Sigmoid colon (tissue), 7 donors: Measurements from ENCODE around the gene SPATA13. TPM values are rescaled to one million over a fixed set of nuclear protein-coding genes. Genes with fewer than 3 reads are reported as not detected.

ENCODE experiments used
- DNase-seq: peaks from one replicate; pipeline ENCODE4 v3.0.0-alpha.2; 2019
- H3K27ac ChIP-seq, 4 donors: fragments of 200-600 bp; sonication (generic); one replicate each; pipeline ENCODE4 v1.5.1; 2016 to 2019; ENCODE audit warnings: mild to moderate bottlenecking in 1 of 4
- H3K27me3 ChIP-seq, 3 donors: fragments of 200-600 bp; sonication (generic); one replicate each; pipeline ENCODE4 v1.5.1; 2019; ENCODE audit warnings: mild to moderate bottlenecking in 1 of 3
- H3K36me3 ChIP-seq, 4 donors: fragments of 200-600 bp; sonication (generic); one replicate each; pipeline ENCODE4 v1.5.1; 2016 to 2019
- H3K4me1 ChIP-seq, 4 donors: fragments of 200-600 bp; sonication (generic); one replicate each; pipeline ENCODE4 v1.5.1; 2017 to 2019
- H3K4me3 ChIP-seq, 4 donors: fragments of 200-600 bp; sonication (generic); one replicate each; pipeline ENCODE4 v1.5.1; 2017 to 2019; ENCODE audit warnings: mild to moderate bottlenecking in 2 of 4, moderate library complexity in 1 of 4
- H3K9me3 ChIP-seq, 4 donors: fragments of 200-600 bp in 3 of 4; sonication (generic) in 3 of 4; one replicate each; pipeline versions ENCODE4 v1.5.1 to v1.6.1; 2013 to 2019
- CTCF ChIP-seq, 4 experiments: fragments of 450-650 bp in 3 of 4; fragments of 200-600 bp in 1 of 4; IDR thresholded peaks; one replicate each; pipeline ENCODE4 v1.5.1; 2016 to 2019; ENCODE audit warnings: antibody characterized with exemption in 4 of 4, mild to moderate bottlenecking in 3 of 4, moderate library complexity in 2 of 4
- EP300 ChIP-seq, 4 donors: sonication (generic); formaldehyde crosslinking; IDR thresholded peaks; one replicate each; pipeline ENCODE4 v1.6.1; 2017; ENCODE audit warnings: antibody characterized with exemption in 4 of 4
- POLR2A ChIP-seq, 2 donors: fragments of 450-650 bp; IDR thresholded peaks; one replicate each; pipeline ENCODE4 v1.6.1; 2016; ENCODE audit warnings: antibody characterized with exemption in 2 of 2, mild to moderate bottlenecking in 2 of 2, moderate library complexity in 2 of 2
- POLR2AphosphoS5 ChIP-seq, 4 donors: sonication (generic); formaldehyde crosslinking; IDR thresholded peaks; one replicate each; pipeline ENCODE4 v1.6.1; 2017; ENCODE audit warnings: antibody characterized with exemption in 4 of 4
- WGBS, 2 donors: extraction: QIAGEN DNeasy Blood & Tissue Kit; methylation state at CpG; one replicate each; pipeline ENCODE4 v1.1.7; 2013; 5-methylcytosine and 5-hydroxymethylcytosine counted together
- intact Hi-C: fragments of 100-400 bp; cut with DNase I; formaldehyde crosslinking; loops from one replicate; pipeline ENCODE4 v1.15.1; 2023
- polyA plus RNA-seq, 3 donors: library from polyadenylated mRNA; stranded (reverse); fragments of 200-250 nt; gene quantifications; one replicate each; pipeline ENCODE4 v1.2.3, GENCODE V29; 2013
- total RNA-seq, 4 donors: library from RNA; depleted of rRNA; stranded (reverse); fragments of >200 nt; gene quantifications; one replicate each; pipeline ENCODE4 v1.1.0, GENCODE V29; 2016
- donor health status: healthy with polysubstance abuse.
- donor health status: Bipolar disorder and iron deficiency.
- donor health status: healthy.

Gene SPATA13
- total and polyA plus RNA-seq, 7 donors, result 15.6 to 29.4 (median 18.1) TPM

- Histone ChIP-seq H3K9me3 (no peaks in the 10 kb centered on the region), H3K4me1 (peaks cover 0 to 7% (median 0%) of the 10 kb centered on the region in 4 donors), H3K27me3 (no peaks in the 10 kb centered on the region), H3K4me3 (no peak overlapping the region), H3K36me3 (no peaks in the 10 kb centered on the region), H3K27ac (no peak overlapping the region)
- no peak for TF ChIP-seq POLR2A (IDR thresholded peaks at IDR 0.05)
- no peak for TF ChIP-seq POLR2AphosphoS5 (IDR thresholded peaks at IDR 0.05)
- intact Hi-C loops, result no loop called here
- no peak for DNase-seq
- 34 to 82% methylated on average over 3 of the region's 3 CpGs for WGBS, 2 donors
These were observed 22.2 kb downstream of the SPATA13 start for GRCh38 chr13:24182703-24183081.

- DNase-seq, result no peak
- no peak overlapping the region for H3K27ac ChIP-seq
- H3K4me1 ChIP-seq, result peaks cover 0 to 7% (median 0%) of the 10 kb centered on the region in 4 donors
- intact Hi-C loops, result no loop called here
- H3K36me3 ChIP-seq, result no peaks in the 10 kb centered on the region
- no peak for TF ChIP-seq EP300 (IDR thresholded peaks at IDR 0.05)
- no peak for TF ChIP-seq POLR2AphosphoS5 (IDR thresholded peaks at IDR 0.05)
- TF ChIP-seq POLR2A (IDR thresholded peaks at IDR 0.05), result no peak
- no peak for TF ChIP-seq CTCF (IDR thresholded peaks at IDR 0.05)
- no peak overlapping the region for H3K4me3 ChIP-seq
- WGBS, 2 donors, result 18 to 67% methylated on average over 9 of the region's 9 CpGs
- no peaks in the 10 kb centered on the region for H3K9me3 ChIP-seq
- H3K27me3 ChIP-seq, result no peaks in the 10 kb centered on the region
These were observed 23.2 kb downstream of the SPATA13 start for GRCh38 chr13:24183741-24184182.

DNA sequence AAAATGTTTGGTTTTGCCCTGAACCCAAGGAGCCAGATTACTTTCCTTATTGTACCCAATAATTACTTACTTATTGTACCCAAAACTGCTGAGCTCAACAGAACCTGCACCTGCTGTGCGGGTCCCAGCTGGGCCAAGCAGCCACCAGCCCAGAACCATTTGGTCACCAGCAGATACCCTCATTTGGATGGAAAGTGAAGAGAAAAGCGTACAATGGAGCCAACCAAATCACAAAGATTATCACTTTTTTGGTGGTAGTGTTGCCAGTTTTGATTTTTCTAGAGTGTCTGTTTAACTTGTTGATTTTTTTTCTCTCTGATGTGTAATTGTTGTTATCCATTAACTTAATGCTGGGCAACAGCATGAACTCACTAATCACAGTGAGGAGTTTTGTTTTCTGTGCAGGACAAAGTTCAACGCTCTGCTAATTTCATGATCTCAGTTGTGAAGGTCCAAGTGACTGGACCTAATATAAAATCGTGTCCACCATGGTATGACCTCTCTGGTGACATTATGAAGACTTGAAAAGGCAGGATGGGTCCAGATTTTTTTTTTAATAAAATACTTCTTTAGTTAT, 23.8 kb downstream of the SPATA13 start:
- TF ChIP-seq EP300 (IDR thresholded peaks at IDR 0.05) (no peak), CTCF (IDR thresholded peaks at IDR 0.05) (no peak), POLR2AphosphoS5 (IDR thresholded peaks at IDR 0.05) (no peak), POLR2A (IDR thresholded peaks at IDR 0.05) (no peak)
- no peaks in the 10 kb centered on the region for H3K9me3 ChIP-seq
- no peaks in the 10 kb centered on the region for H3K27me3 ChIP-seq
- no peak for DNase-seq
- peaks cover 0 to 7% (median 0%) of the 10 kb centered on the region in 4 donors for H3K4me1 ChIP-seq
- H3K4me3 ChIP-seq, result no peak overlapping the region
- intact Hi-C loops, result no loop called here
- H3K36me3 ChIP-seq, result no peaks in the 10 kb centered on the region
- WGBS, 2 donors, result 19 to 71% methylated on average over 4 of the region's 4 CpGs
- H3K27ac ChIP-seq, result no peak overlapping the region

- TF ChIP-seq EP300 (IDR thresholded peaks at IDR 0.05), result no peak
- DNase-seq, result no peak
- intact Hi-C loops, result no loop called here
- H3K27ac ChIP-seq, result no peak overlapping the region
- H3K4me1 ChIP-seq, result peaks cover 0 to 7% (median 0%) of the 10 kb centered on the region in 4 donors
- H3K9me3 ChIP-seq, result no peaks in the 10 kb centered on the region
- WGBS, 2 donors, result 22 to 75% methylated on average over 11 of the region's 11 CpGs
- no peaks in the 10 kb centered on the region for H3K27me3 ChIP-seq
- no peak overlapping the region for H3K4me3 ChIP-seq
- no peaks in the 10 kb centered on the region for H3K36me3 ChIP-seq
These were observed 24.4 kb downstream of the SPATA13 start for GRCh38 chr13:24184882-24185281.

DNA sequence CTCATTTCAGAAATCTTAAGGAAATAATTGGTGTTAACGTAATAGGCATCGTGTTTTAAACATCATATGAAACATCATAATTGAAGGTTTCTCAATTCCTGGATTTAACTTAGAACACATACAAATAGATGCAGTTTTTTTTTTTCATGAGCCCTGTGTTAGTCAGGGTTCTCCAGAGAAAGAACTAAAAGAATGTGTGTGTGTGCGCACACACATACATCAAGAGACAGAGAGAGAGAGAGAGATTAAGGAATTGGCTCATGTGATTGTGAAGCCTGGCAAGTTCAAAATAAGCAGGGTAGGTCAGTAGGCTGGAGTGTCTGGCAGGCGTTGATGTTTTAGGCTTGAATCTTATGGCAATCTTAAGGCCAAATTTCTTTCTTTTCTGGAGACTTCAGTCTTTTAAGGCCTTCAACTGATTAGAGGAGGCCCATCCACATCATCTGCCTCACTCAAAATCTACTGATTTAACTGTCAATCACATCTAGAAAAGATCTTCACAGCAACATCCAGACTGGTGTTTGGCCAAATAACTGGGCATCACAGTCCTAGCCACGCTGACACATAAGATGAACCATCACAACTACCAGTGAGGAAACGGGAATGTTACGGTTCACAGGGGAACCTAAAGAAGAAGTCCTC, 25.2 kb downstream of the SPATA13 start:
- Histone ChIP-seq H3K9me3 (no peaks in the 10 kb centered on the region), H3K27me3 (no peaks in the 10 kb centered on the region), H3K36me3 (no peaks in the 10 kb centered on the region), H3K27ac (no peak overlapping the region), H3K4me3 (no peak overlapping the region), H3K4me1 (peaks cover 0 to 7% (median 0%) of the 10 kb centered on the region in 4 donors)
- no peak for DNase-seq
- WGBS, 2 donors, result 90 to 95% methylated on average over 7 of the region's 7 CpGs
- TF ChIP-seq CTCF (IDR thresholded peaks at IDR 0.05) (no peak), POLR2A (IDR thresholded peaks at IDR 0.05) (no peak), POLR2AphosphoS5 (IDR thresholded peaks at IDR 0.05) (no peak), EP300 (IDR thresholded peaks at IDR 0.05) (no peak)
- intact Hi-C loops, result no loop called here
